CD4-positive, alpha-beta T cell treated with Interleukin-1 beta for 1 hour (primary cell): Measurements from ENCODE around the gene C19orf73.

Source experiments
- DNase-seq, 2 donors: peaks; one replicate each; pipeline ENCODE4 v3.0.0-alpha.2; 2020 to 2022

C19orf73 gene

GRCh38 chr19:49097453-49098288 lies 21.3 kb downstream of the C19orf73 start:
- DNase-seq, result peak; percentile 78 to 85

- no peak for DNase-seq
These were observed 24.1 kb downstream of the C19orf73 start for GRCh38 chr19:49094505-49095482.

- no peak for DNase-seq
These were observed 26.3 kb downstream of the C19orf73 start for GRCh38 chr19:49092686-49093085.

- no peak for DNase-seq
These were observed 27.4 kb downstream of the C19orf73 start for GRCh38 chr19:49091391-49092038.

GRCh38 chr19:49086296-49086695 lies 32.6 kb downstream of the C19orf73 start:
- no peak for DNase-seq

GRCh38 chr19:49085868-49086232 lies 33.1 kb downstream of the C19orf73 start:
- no peak for DNase-seq

GRCh38 chr19:49085020-49085867 lies 33.7 kb downstream of the C19orf73 start, which contains the start of gene SNRNP70:
TSS of gene SNRNP70 (plus strand) at chr19:49085451. CDS start at chr19:49086415, 964 bp downstream.
- DNase-seq, result peak; percentile 100

GRCh38 chr19:49084206-49085019 lies 34.5 kb downstream of the C19orf73 start:
- DNase-seq, result no peak

GRCh38 chr19:49081273-49081672 lies 37.7 kb downstream of the C19orf73 start:
- no peak for DNase-seq

- DNase-seq, result no peak
These were observed 38.6 kb downstream of the C19orf73 start for GRCh38 chr19:49080392-49080791.

- peak in 1 of 2 donors; percentile 18 for DNase-seq
These were observed 44.1 kb downstream of the C19orf73 start for GRCh38 chr19:49074869-49075268.

- DNase-seq, result no peak
These were observed 45.2 kb downstream of the C19orf73 start for GRCh38 chr19:49073514-49074378.

- no peak for DNase-seq
These were observed 46.9 kb downstream of the C19orf73 start for GRCh38 chr19:49071860-49072547.

- no peak for DNase-seq
These were observed 48.5 kb downstream of the C19orf73 start for GRCh38 chr19:49070416-49070815.

GRCh38 chr19:49069026-49069425 lies 49.9 kb downstream of the C19orf73 start:
- DNase-seq, result no peak
